Panc1 (cell line): Measurements from ENCODE around the gene CENPP. TPM values are rescaled to one million over a fixed set of nuclear protein-coding genes. Genes with fewer than 3 reads are reported as not detected.

Experiments
- ATAC-seq: fragments of 200-7000 bp; cut with Tn5 transposase; 2 replicates; pipeline ENCODE4 v1.9.1; 2020; ENCODE audit warnings: mild to moderate bottlenecking, moderate library complexity
- BruUV-seq: library from RNA; stranded (reverse); fragments of 400-500 nt; replicated peaks from 2 replicates; lab custom pipeline; 2021; lab: Mats Ljungman, UMichigan
- CTCF ChIA-PET: fragments of 300-600 bp; sonication (Branson Sonifier 250); formaldehyde crosslinking; loops from one replicate; lab custom pipeline; 2022; ENCODE audit warnings: antibody characterized with exemption; lab: Charles Lee
- POLR2A ChIA-PET: fragments of 300-600 bp; sonication (Branson Sonifier 250); formaldehyde crosslinking; loops from one replicate; lab custom pipeline; 2022; ENCODE audit warnings: antibody characterized with exemption; lab: Charles Lee
- DNase-seq: peaks from one replicate; pipeline ENCODE4 v3.0.0-alpha.2; 2010; ENCODE audit warnings: low read depth, low spot score
- H3K27ac ChIP-seq: 2 replicates; pipeline ENCODE4 v1.5.1; 2011; ENCODE audit warnings: mild to moderate bottlenecking, low read length, inconsistent platforms
- H3K27me3 ChIP-seq: fragments of 200-500 bp; sonication (Bioruptor generic); 2 replicates; pipeline ENCODE4 v1.6.0; 2014; ENCODE audit warnings: low read length, inconsistent platforms; ENCODE audit not compliant: control insufficient read depth, insufficient read depth
- H3K36me3 ChIP-seq: fragments of 200-500 bp; sonication (Bioruptor generic); 2 replicates; pipeline ENCODE4 v1.5.1; 2014; ENCODE audit warnings: inconsistent platforms, mild to moderate bottlenecking, low read length, moderate library complexity; ENCODE audit not compliant: control insufficient read depth, insufficient read depth
- H3K4me1 ChIP-seq: 2 replicates; pipeline ENCODE4 v1.5.1; 2011; ENCODE audit warnings: inconsistent platforms, mild to moderate bottlenecking, low read length, moderate library complexity; ENCODE audit not compliant: control insufficient read depth, insufficient read depth
- H3K4me3 ChIP-seq, 2 experiments: 2 replicates each; pipeline ENCODE4 v1.5.1; 2011 to 2012; ENCODE audit warnings: low read depth in 2 of 2, low read length in 2 of 2, mild to moderate bottlenecking in 2 of 2, inconsistent platforms in 1 of 2, moderate library complexity in 1 of 2
- H3K9me3 ChIP-seq: fragments of 200-500 bp; sonication (Bioruptor generic); 2 replicates; pipeline ENCODE4 v1.5.1; 2014; ENCODE audit warnings: low read depth, mild to moderate bottlenecking, inconsistent platforms, low read length, moderate library complexity; ENCODE audit not compliant: control insufficient read depth, insufficient read depth
- POLR2AphosphoS5 ChIP-seq: IDR thresholded peaks from 2 replicates; pipeline ENCODE4 v1.6.1; 2012; ENCODE audit warnings: mild to moderate bottlenecking, low read depth, low read length, moderate library complexity
- SIN3A ChIP-seq: IDR thresholded peaks from 2 replicates; pipeline ENCODE4 v1.6.1; 2012; ENCODE audit warnings: low read depth, mild to moderate bottlenecking, low read length, moderate library complexity, borderline replicate concordance; ENCODE audit not compliant: insufficient read depth
- TCF7L2 ChIP-seq: IDR thresholded peaks from 2 replicates; pipeline ENCODE4 v1.6.1; 2011; ENCODE audit warnings: mild to moderate bottlenecking, low read depth, low read length, inconsistent platforms
- in situ Hi-C: cut with HindIII; loops from 2 replicates; pipeline ENCODE4 v1.10.0; 2016; ENCODE audit warnings: low sequenced_read_pairs, low pct_unique_long_range_greater_than_20kb
- intact Hi-C: fragments of 100-400 bp; cut with micrococcal nuclease; formaldehyde crosslinking; loops from one replicate; pipeline ENCODE4 v1.10.0; 2022; ENCODE audit not compliant: unreplicated experiment
- total RNA-seq: library from RNA; stranded (reverse); gene quantifications from one replicate; pipeline ENCODE4 v1.2.1, GENCODE V29; 2021; ENCODE audit not compliant: unreplicated experiment
- TF ChIP-seq, protein P1 (sequence below), 2 experiments: IDR thresholded peaks; 2 replicates each; pipeline ENCODE4 v1.6.1; 2011 to 2012; ENCODE audit warnings: low read depth in 2 of 2, control low read depth in 1 of 2, low read length in 1 of 2, mild to moderate bottlenecking in 1 of 2, moderate library complexity in 1 of 2; ENCODE audit not compliant: insufficient read depth in 1 of 2
- TF ChIP-seq, protein P2 (sequence below): fragments of 450-650 bp; IDR thresholded peaks from 2 replicates; pipeline ENCODE4 v1.5.1; 2017; ENCODE audit warnings: mild to moderate bottlenecking

Gene CENPP
- total RNA-seq, 1 experiment from 2014 or later: 6.7 TPM

DNA sequence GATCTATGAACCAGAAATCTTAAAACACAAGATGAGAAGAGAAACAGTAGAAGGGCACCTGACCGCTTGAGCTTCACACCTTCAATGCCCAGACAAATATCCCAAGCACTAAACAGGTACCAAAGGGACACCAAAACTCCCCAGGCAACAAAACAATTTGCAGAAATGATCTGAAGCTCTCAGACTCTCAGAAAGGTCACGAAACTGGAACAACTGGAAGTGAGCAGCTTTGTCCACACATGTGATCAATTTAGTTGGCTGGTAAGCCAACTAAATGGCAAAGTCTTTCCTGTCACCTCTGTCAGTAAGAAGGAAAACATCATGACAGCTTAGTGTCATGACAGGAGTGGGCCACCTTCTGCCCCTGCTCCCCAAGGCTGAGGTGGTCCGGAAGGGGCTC, 340.1 kb downstream of the CENPP start:
- H3K9me3 ChIP-seq: no peaks in the 10 kb centered on the region
- H3K36me3 ChIP-seq: peaks cover 6% of the 10 kb centered on the region; the same call in 1 of the 2 replicates
- no peaks in the 10 kb centered on the region for H3K27me3 ChIP-seq
- ATAC-seq (no peak), DNase-seq (no peak)
- in situ Hi-C loops (no loop called here), intact Hi-C loops (no loop called here)
- H3K4me3 ChIP-seq: no peak overlapping the region
- H3K27ac ChIP-seq: no peak overlapping the region
- POLR2A ChIA-PET: no interaction called here
- no TSS peak for BruUV-seq
- TF ChIP-seq, protein P1, sequence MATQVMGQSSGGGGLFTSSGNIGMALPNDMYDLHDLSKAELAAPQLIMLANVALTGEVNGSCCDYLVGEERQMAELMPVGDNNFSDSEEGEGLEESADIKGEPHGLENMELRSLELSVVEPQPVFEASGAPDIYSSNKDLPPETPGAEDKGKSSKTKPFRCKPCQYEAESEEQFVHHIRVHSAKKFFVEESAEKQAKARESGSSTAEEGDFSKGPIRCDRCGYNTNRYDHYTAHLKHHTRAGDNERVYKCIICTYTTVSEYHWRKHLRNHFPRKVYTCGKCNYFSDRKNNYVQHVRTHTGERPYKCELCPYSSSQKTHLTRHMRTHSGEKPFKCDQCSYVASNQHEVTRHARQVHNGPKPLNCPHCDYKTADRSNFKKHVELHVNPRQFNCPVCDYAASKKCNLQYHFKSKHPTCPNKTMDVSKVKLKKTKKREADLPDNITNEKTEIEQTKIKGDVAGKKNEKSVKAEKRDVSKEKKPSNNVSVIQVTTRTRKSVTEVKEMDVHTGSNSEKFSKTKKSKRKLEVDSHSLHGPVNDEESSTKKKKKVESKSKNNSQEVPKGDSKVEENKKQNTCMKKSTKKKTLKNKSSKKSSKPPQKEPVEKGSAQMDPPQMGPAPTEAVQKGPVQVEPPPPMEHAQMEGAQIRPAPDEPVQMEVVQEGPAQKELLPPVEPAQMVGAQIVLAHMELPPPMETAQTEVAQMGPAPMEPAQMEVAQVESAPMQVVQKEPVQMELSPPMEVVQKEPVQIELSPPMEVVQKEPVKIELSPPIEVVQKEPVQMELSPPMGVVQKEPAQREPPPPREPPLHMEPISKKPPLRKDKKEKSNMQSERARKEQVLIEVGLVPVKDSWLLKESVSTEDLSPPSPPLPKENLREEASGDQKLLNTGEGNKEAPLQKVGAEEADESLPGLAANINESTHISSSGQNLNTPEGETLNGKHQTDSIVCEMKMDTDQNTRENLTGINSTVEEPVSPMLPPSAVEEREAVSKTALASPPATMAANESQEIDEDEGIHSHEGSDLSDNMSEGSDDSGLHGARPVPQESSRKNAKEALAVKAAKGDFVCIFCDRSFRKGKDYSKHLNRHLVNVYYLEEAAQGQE (IDR thresholded peaks at IDR 0.05; ENCODE audit: insufficient read depth in 1 of 2, low read depth in 2 of 2, low read length in 1 of 2): no peak
- TF ChIP-seq SIN3A (no peak), TCF7L2 (no peak), POLR2AphosphoS5 (no peak)
- TF ChIP-seq, protein P2, sequence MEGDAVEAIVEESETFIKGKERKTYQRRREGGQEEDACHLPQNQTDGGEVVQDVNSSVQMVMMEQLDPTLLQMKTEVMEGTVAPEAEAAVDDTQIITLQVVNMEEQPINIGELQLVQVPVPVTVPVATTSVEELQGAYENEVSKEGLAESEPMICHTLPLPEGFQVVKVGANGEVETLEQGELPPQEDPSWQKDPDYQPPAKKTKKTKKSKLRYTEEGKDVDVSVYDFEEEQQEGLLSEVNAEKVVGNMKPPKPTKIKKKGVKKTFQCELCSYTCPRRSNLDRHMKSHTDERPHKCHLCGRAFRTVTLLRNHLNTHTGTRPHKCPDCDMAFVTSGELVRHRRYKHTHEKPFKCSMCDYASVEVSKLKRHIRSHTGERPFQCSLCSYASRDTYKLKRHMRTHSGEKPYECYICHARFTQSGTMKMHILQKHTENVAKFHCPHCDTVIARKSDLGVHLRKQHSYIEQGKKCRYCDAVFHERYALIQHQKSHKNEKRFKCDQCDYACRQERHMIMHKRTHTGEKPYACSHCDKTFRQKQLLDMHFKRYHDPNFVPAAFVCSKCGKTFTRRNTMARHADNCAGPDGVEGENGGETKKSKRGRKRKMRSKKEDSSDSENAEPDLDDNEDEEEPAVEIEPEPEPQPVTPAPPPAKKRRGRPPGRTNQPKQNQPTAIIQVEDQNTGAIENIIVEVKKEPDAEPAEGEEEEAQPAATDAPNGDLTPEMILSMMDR: no peak
- CTCF ChIA-PET: no interaction called here
- H3K4me1 ChIP-seq: no peaks in the 10 kb centered on the region

DNA sequence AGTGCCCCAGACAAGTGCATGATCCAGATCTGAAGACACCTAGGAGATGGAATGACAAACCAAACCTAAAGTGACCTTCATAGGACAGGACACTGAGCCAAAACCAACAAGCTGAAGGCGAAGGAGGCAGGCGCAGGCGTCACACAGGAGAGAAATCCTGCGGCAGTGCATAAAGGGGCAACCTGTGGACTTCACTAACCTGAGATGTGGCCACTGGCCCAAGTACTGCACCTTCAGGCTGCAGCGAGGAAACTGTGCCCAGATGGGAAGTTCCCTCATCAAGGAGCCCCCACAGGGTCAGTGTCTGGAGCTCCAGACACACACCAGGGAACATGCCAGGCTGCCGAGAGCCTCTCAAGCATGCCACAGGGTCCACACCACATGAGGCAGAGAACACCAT, 340.5 kb downstream of the CENPP start:
- DNase-seq (no peak), ATAC-seq (no peak)
- BruUV-seq: no TSS peak
- CTCF ChIA-PET: no interaction called here
- no peak overlapping the region for H3K27ac ChIP-seq
- H3K4me3 ChIP-seq: no peak overlapping the region
- H3K27me3 ChIP-seq: no peaks in the 10 kb centered on the region
- H3K9me3 ChIP-seq: no peaks in the 10 kb centered on the region
- TF ChIP-seq, protein P2: no peak
- TF ChIP-seq POLR2AphosphoS5 (no peak), SIN3A (no peak), TCF7L2 (no peak)
- TF ChIP-seq, protein P1 (IDR thresholded peaks at IDR 0.05; ENCODE audit: insufficient read depth in 1 of 2, low read depth in 2 of 2, low read length in 1 of 2): no peak
- in situ Hi-C loops (no loop called here), intact Hi-C loops (no loop called here)
- POLR2A ChIA-PET: no interaction called here
- H3K4me1 ChIP-seq: peaks cover 2% of the 10 kb centered on the region; the same call in 1 of the 2 replicates
- H3K36me3 ChIP-seq: peaks cover 6% of the 10 kb centered on the region; the same call in 1 of the 2 replicates
